ENCODE results near the gene TUBA3D.
"Not testable (repeated sequence)": the region's sequence is repeated elsewhere in the genome, so short reads cannot be mapped to it uniquely, and the experiment has no call there.

DNA sequence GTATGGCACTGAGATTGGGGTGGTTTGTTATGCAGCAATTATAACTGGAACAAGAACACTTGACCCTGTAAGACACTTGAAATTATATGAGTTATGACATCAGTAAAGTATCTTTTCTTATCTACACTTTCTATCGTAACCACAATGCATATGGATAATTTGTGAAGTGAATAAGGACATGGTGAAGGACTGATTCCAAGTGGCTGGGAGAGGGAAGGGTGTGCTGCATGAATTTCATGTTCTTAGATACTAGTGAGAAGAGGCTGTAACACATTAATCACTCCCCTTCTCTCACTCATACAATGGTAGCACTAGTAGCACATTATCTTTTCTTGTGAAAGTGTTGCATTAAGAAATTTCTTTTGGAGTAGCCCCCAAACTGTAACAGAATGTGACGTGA is 21.0 kb upstream of the TUBA3D start:
- TF ChIP-seq, protein P1, sequence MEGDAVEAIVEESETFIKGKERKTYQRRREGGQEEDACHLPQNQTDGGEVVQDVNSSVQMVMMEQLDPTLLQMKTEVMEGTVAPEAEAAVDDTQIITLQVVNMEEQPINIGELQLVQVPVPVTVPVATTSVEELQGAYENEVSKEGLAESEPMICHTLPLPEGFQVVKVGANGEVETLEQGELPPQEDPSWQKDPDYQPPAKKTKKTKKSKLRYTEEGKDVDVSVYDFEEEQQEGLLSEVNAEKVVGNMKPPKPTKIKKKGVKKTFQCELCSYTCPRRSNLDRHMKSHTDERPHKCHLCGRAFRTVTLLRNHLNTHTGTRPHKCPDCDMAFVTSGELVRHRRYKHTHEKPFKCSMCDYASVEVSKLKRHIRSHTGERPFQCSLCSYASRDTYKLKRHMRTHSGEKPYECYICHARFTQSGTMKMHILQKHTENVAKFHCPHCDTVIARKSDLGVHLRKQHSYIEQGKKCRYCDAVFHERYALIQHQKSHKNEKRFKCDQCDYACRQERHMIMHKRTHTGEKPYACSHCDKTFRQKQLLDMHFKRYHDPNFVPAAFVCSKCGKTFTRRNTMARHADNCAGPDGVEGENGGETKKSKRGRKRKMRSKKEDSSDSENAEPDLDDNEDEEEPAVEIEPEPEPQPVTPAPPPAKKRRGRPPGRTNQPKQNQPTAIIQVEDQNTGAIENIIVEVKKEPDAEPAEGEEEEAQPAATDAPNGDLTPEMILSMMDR (IDR thresholded peaks at IDR 0.05), result not testable (repeated sequence)
- TF ChIP-seq POLR2A (IDR thresholded peaks at IDR 0.05), result not testable (repeated sequence)
